HEK293 (cell line): Measurements from ENCODE around the gene ZNF614.
A peak's percentile ranks its signal among the peaks of the same experiment; 100 is the strongest.

ENCODE experiments used
- ATF2 ChIP-seq: fragments of 450-650 bp; formaldehyde crosslinking; IDR thresholded peaks from 2 replicates; pipeline ENCODE4 v1.5.1; 2016; ENCODE audit warnings: missing biosample characterization, missing genetic modification characterization, low read depth
- HOXD13 ChIP-seq: sonication (generic); formaldehyde crosslinking; IDR thresholded peaks from 2 replicates; pipeline ENCODE4 v1.8.0; 2022; ENCODE audit warnings: missing genetic modification reagents, borderline replicate concordance
- KLF17 ChIP-seq: fragments of 450-650 bp; formaldehyde crosslinking; IDR thresholded peaks from 2 replicates; pipeline ENCODE4 v1.5.1; 2016; ENCODE audit warnings: missing biosample characterization, missing genetic modification characterization
- MZF1 ChIP-seq: fragments of 450-650 bp; formaldehyde crosslinking; IDR thresholded peaks from 2 replicates; pipeline ENCODE4 v1.5.1; 2017; ENCODE audit warnings: missing biosample characterization, missing genetic modification characterization, borderline replicate concordance
- ZBTB1 ChIP-seq: fragments of 450-650 bp; formaldehyde crosslinking; IDR thresholded peaks from 2 replicates; pipeline ENCODE4 v1.5.1; 2016; ENCODE audit warnings: missing biosample characterization, missing genetic modification characterization
- ZBTB44 ChIP-seq: fragments of 450-650 bp; IDR thresholded peaks from 2 replicates; pipeline ENCODE4 v1.5.1; 2018; ENCODE audit warnings: missing biosample characterization, mild to moderate bottlenecking, missing genetic modification characterization
- ZEB2 ChIP-seq: fragments of 450-650 bp; formaldehyde crosslinking; IDR thresholded peaks from 2 replicates; pipeline ENCODE4 v1.5.1; 2016; ENCODE audit warnings: missing biosample characterization, missing genetic modification characterization
- ZNF114 ChIP-seq: fragments of 450-650 bp; formaldehyde crosslinking; IDR thresholded peaks from 2 replicates; pipeline ENCODE4 v1.5.0; 2017; ENCODE audit warnings: missing biosample characterization, missing genetic modification characterization
- ZNF175 ChIP-seq: fragments of 450-650 bp; formaldehyde crosslinking; IDR thresholded peaks from 2 replicates; pipeline ENCODE4 v1.5.1; 2016; ENCODE audit warnings: missing biosample characterization, missing genetic modification characterization
- ZNF2 ChIP-seq: fragments of 450-650 bp; formaldehyde crosslinking; IDR thresholded peaks from 2 replicates; pipeline ENCODE4 v1.5.1; 2016; ENCODE audit warnings: missing biosample characterization, missing genetic modification characterization
- ZNF23 ChIP-seq: fragments of 450-650 bp; formaldehyde crosslinking; IDR thresholded peaks from 2 replicates; pipeline ENCODE4 v1.5.1; 2016; ENCODE audit warnings: missing biosample characterization, missing genetic modification characterization, borderline replicate concordance
- ZNF248 ChIP-seq: fragments of 450-650 bp; formaldehyde crosslinking; IDR thresholded peaks from 2 replicates; pipeline ENCODE4 v1.5.1; 2017; ENCODE audit warnings: missing biosample characterization, missing genetic modification characterization
- ZNF26 ChIP-seq: fragments of 450-650 bp; formaldehyde crosslinking; IDR thresholded peaks from 2 replicates; pipeline ENCODE4 v1.5.1; 2016; ENCODE audit warnings: missing biosample characterization, missing genetic modification characterization
- ZNF266 ChIP-seq: fragments of 450-650 bp; formaldehyde crosslinking; IDR thresholded peaks from 2 replicates; pipeline ENCODE4 v1.5.1; 2016; ENCODE audit warnings: missing biosample characterization, missing genetic modification characterization, low read depth
- ZNF302 ChIP-seq: fragments of 450-650 bp; formaldehyde crosslinking; IDR thresholded peaks from 2 replicates; pipeline ENCODE4 v1.5.1; 2016; ENCODE audit warnings: missing biosample characterization, missing genetic modification characterization, low read depth
- ZNF48 ChIP-seq: fragments of 450-650 bp; formaldehyde crosslinking; IDR thresholded peaks from 2 replicates; pipeline ENCODE4 v1.5.1; 2016; ENCODE audit warnings: missing biosample characterization, missing genetic modification characterization
- ZNF488 ChIP-seq: fragments of 450-650 bp; formaldehyde crosslinking; IDR thresholded peaks from 2 replicates; pipeline ENCODE4 v1.5.1; 2016; ENCODE audit warnings: missing biosample characterization, missing genetic modification characterization
- ZNF501 ChIP-seq: fragments of 450-650 bp; formaldehyde crosslinking; IDR thresholded peaks from 2 replicates; pipeline ENCODE4 v1.5.1; 2016; ENCODE audit warnings: missing biosample characterization, missing genetic modification characterization
- ZNF518A ChIP-seq: fragments of 450-650 bp; formaldehyde crosslinking; conservative IDR thresholded peaks from 2 replicates; pipeline ENCODE4 v1.5.1; 2016; ENCODE audit warnings: low read depth, missing biosample characterization, missing genetic modification characterization
- ZNF530 ChIP-seq: fragments of 450-650 bp; formaldehyde crosslinking; IDR thresholded peaks from 2 replicates; pipeline ENCODE4 v1.5.1; 2016; ENCODE audit warnings: low read depth, missing biosample characterization, missing genetic modification characterization
- ZNF561 ChIP-seq: fragments of 450-650 bp; IDR thresholded peaks from 2 replicates; pipeline ENCODE4 v1.5.1; 2018; ENCODE audit warnings: missing biosample characterization, missing genetic modification characterization, borderline replicate concordance
- ZNF658 ChIP-seq: fragments of 450-650 bp; formaldehyde crosslinking; IDR thresholded peaks from 2 replicates; pipeline ENCODE4; 2016; ENCODE audit warnings: missing biosample characterization, missing genetic modification characterization
- ZNF670 ChIP-seq: fragments of 450-650 bp; formaldehyde crosslinking; IDR thresholded peaks from 2 replicates; pipeline ENCODE4 v1.5.1; 2016; ENCODE audit warnings: missing biosample characterization, missing genetic modification characterization, low read depth
- ZNF747 ChIP-seq: fragments of 450-650 bp; formaldehyde crosslinking; IDR thresholded peaks from 2 replicates; pipeline ENCODE4 v1.5.1; 2016; ENCODE audit warnings: missing biosample characterization, missing genetic modification characterization
- ZNF768 ChIP-seq: fragments of 450-650 bp; formaldehyde crosslinking; IDR thresholded peaks from 2 replicates; pipeline ENCODE4 v1.5.1; 2018; ENCODE audit warnings: missing biosample characterization, mild to moderate bottlenecking, missing genetic modification characterization
- ZSCAN5A ChIP-seq: fragments of 450-650 bp; formaldehyde crosslinking; IDR thresholded peaks from 2 replicates; pipeline ENCODE4 v1.5.1; 2016; ENCODE audit warnings: missing biosample characterization, missing genetic modification characterization

ZNF614 gene

GRCh38 chr19:52048555-52049501, 20.6 kb upstream of the ZNF614 start, which contains the start of gene ZNF432 (continued):
- TF ChIP-seq ZBTB1 (tag by site-specific recombination) (no peak), ZNF302 (tag by site-specific recombination) (no peak), ZNF26 (tag by site-specific recombination) (no peak), ZNF266 (tag by site-specific recombination) (no peak), ZNF23 (tag by site-specific recombination) (no peak), ZSCAN5A (tag by site-specific recombination) (no peak), KLF17 (tag by site-specific recombination) (no peak), ZNF561 (tag by site-specific recombination) (peak; percentile 69; the same call in 1 of the 2 replicates), MZF1 (tag by site-specific recombination) (no peak), ZNF658 (tag by site-specific recombination) (no peak), ZNF670 (tag by site-specific recombination) (no peak), ZNF114 (no peak), ZNF747 (tag by site-specific recombination) (no peak), ZNF488 (no peak), ATF2 (tag by site-specific recombination) (no peak), ZNF248 (tag by site-specific recombination) (no peak), ZNF530 (tag by site-specific recombination) (no peak), HOXD13 (CRISPR knock-in tag) (no peak), ZNF518A (no peak), ZBTB44 (no peak), ZNF768 (tag by site-specific recombination) (no peak), ZNF48 (tag by site-specific recombination) (no peak), ZNF2 (0 out of 2 replicates have a peak, but pooled peaks have one; percentile 9), ZNF501 (no peak), ZEB2 (peak; percentile 33; the same call in 1 of the 2 replicates), ZNF175 (tag by site-specific recombination) (no peak)
